Colonic mucosa (tissue), 4 donors: ENCODE measurements around the gene USP7. TPM values are rescaled to one million over a fixed set of nuclear protein-coding genes. Genes with fewer than 3 reads are reported as not detected.

Source experiments
- DNase-seq: peaks from one replicate; pipeline ENCODE4 v3.0.0-alpha.2; 2020
- H3K27ac ChIP-seq: fragments of 200-600 bp; one replicate; pipeline ENCODE4 v1.8.0; 2021
- H3K27me3 ChIP-seq: fragments of 200-600 bp; one replicate; pipeline ENCODE4 v1.8.0; 2021
- H3K36me3 ChIP-seq: fragments of 200-600 bp; one replicate; pipeline ENCODE4 v1.8.0; 2021
- H3K4me1 ChIP-seq: fragments of 200-600 bp; one replicate; pipeline ENCODE4 v1.8.0; 2021; ENCODE audit warnings: mild to moderate bottlenecking
- H3K4me3 ChIP-seq: fragments of 200-600 bp; one replicate; pipeline ENCODE4 v1.8.0; 2021
- H3K9ac ChIP-seq, 2 donors: one replicate each; pipeline ENCODE4 v1.7.0; 2013; ENCODE audit warnings: control low read depth in 2 of 2, low read depth in 2 of 2, low read length in 2 of 2
- H3K9me3 ChIP-seq: fragments of 200-600 bp; one replicate; pipeline ENCODE4 v1.8.0; 2021
- intact Hi-C: fragments of 100-400 bp; cut with DNase I; formaldehyde crosslinking; loops from one replicate; pipeline ENCODE4 v1.14.1; 2022
- total RNA-seq, 2 donors: library from RNA; stranded (reverse); fragmentation: NEBNext Ultra II Directional in 1 of 2; extraction: Animal tissue kit (Norgen Biotek cat#: 25700) in 1 of 2; gene quantifications; one replicate each; pipeline ENCODE4 v1.2.1, GENCODE V29; 2021
- TF ChIP-seq, protein P1 (sequence below): fragments of 200-600 bp; IDR thresholded peaks from one replicate; pipeline ENCODE4 v1.8.0; 2022; ENCODE audit warnings: antibody characterized with exemption, mild to moderate bottlenecking
- donor health status: healthy.
- donor health status: DM: no; HTN: no; CAD: no.
- donor health status: DM: no; HTN: no; CAD: no.

USP7 gene
- total RNA-seq, 2 donors from 2014 or later = 147 to 176 TPM

GRCh38 chr16:8862309-8863130, 101.2 kb downstream of the USP7 start:
- Histone ChIP-seq H3K4me3 (no peak overlapping the region), H3K36me3 (no peaks in the 10 kb centered on the region), H3K27ac (no peak overlapping the region), H3K27me3 (no peaks in the 10 kb centered on the region), H3K9ac (no peak overlapping the region), H3K9me3 (no peaks in the 10 kb centered on the region), H3K4me1 (peaks cover 25% of the 10 kb centered on the region)
- DNase-seq = no peak
- TF ChIP-seq, protein P1, sequence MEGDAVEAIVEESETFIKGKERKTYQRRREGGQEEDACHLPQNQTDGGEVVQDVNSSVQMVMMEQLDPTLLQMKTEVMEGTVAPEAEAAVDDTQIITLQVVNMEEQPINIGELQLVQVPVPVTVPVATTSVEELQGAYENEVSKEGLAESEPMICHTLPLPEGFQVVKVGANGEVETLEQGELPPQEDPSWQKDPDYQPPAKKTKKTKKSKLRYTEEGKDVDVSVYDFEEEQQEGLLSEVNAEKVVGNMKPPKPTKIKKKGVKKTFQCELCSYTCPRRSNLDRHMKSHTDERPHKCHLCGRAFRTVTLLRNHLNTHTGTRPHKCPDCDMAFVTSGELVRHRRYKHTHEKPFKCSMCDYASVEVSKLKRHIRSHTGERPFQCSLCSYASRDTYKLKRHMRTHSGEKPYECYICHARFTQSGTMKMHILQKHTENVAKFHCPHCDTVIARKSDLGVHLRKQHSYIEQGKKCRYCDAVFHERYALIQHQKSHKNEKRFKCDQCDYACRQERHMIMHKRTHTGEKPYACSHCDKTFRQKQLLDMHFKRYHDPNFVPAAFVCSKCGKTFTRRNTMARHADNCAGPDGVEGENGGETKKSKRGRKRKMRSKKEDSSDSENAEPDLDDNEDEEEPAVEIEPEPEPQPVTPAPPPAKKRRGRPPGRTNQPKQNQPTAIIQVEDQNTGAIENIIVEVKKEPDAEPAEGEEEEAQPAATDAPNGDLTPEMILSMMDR = no peak
- intact Hi-C loops = no loop called here

- H3K4me3 ChIP-seq = no peak overlapping the region
- DNase-seq = no peak
- no peaks in the 10 kb centered on the region for H3K27me3 ChIP-seq
- TF ChIP-seq, protein P1 = no peak
- intact Hi-C loops = no loop called here
- H3K9me3 ChIP-seq = no peaks in the 10 kb centered on the region
- H3K9ac ChIP-seq = no peak overlapping the region
- H3K36me3 ChIP-seq = no peaks in the 10 kb centered on the region
- H3K27ac ChIP-seq = no peak overlapping the region
- peaks cover 25% of the 10 kb centered on the region for H3K4me1 ChIP-seq
These were observed 102.0 kb downstream of the USP7 start for GRCh38 chr16:8861563-8862308.

- H3K36me3 ChIP-seq = peaks cover 2% of the 10 kb centered on the region
- DNase-seq = no peak
- H3K4me1 ChIP-seq = peaks cover 17% of the 10 kb centered on the region
- no peak overlapping the region for H3K9ac ChIP-seq
- H3K27ac ChIP-seq = no peak overlapping the region
- H3K9me3 ChIP-seq = no peaks in the 10 kb centered on the region
- TF ChIP-seq, protein P1 = no peak
- intact Hi-C loops = loop anchor here (10.0 kb wide), 1 partner anchor 55 kb away; no protein-coding TSS in a partner anchor
- H3K4me3 ChIP-seq = no peak overlapping the region
- no peaks in the 10 kb centered on the region for H3K27me3 ChIP-seq
These were observed 103.5 kb downstream of the USP7 start for GRCh38 chr16:8859913-8860881.

GRCh38 chr16:8858994-8859912, 104.5 kb downstream of the USP7 start:
- DNase-seq = no peak
- peaks cover 5% of the 10 kb centered on the region for H3K36me3 ChIP-seq
- H3K4me1 ChIP-seq = peaks cover 10% of the 10 kb centered on the region
- H3K27me3 ChIP-seq = no peaks in the 10 kb centered on the region
- intact Hi-C loops = loop anchor here (10.0 kb wide), 1 partner anchor 54 kb away; no protein-coding TSS in a partner anchor
- no peak overlapping the region for H3K4me3 ChIP-seq
- H3K9me3 ChIP-seq = no peaks in the 10 kb centered on the region
- H3K27ac ChIP-seq = no peak overlapping the region
- no peak overlapping the region for H3K9ac ChIP-seq
- TF ChIP-seq, protein P1 = no peak
